ENCODE data around the gene ZNF521.

ZNF521 gene

DNA sequence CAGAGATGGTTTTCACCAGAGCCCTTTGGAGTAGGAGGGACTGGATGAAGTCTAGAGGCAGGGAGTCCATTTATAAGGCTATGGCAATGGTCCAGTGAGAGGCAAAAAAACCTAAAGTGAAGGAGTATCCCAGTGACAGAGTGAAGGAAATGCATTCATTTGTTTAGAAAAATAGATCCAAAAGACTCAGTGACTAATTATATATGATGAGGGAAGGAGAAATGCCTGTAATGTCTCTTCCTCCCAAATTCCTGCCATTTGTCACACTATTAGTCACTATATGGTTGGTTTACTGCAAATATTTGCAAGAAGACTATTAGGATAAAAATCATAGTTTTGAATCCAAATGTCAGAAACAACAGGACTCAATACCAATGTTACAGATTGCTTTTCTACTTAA, 104.2 kb downstream of the ZNF521 start:
- DNase-seq = no peak

DNA sequence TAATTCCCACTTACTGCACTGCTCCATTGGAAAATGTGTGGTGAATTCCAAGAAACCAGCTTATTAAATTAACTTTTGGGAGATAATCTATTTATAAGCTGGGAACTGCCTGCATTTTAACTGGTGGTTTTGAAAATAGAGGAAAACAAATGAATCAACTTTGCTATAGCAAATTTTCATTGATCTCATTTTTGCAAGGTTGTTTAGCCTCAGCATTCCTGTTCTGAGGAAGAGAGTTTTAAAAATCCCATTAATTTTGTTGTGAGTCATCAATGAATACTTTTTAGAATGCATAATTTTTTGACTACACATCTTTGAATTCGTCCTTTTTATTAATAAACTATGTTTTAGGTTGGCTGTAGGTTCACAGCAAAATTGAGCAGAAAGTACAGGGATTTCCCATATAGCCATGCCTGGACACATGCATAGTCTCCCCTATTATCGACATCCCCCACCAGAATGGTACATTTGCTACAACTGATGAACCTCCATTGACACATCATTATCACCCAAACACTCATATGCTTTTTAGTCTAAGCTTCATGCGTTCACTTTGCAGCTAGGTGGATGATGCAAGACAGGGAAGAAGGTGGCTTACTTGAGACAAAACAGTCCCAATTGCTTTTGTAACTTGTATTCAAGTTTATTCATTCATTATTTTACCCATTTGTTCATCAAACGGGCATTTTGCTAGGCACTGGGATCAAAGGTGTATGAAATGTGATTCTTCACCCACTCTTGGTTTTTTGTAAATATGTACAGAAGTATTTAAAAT, 106.9 kb downstream of the ZNF521 start:
- DNase-seq = no peak

DNA sequence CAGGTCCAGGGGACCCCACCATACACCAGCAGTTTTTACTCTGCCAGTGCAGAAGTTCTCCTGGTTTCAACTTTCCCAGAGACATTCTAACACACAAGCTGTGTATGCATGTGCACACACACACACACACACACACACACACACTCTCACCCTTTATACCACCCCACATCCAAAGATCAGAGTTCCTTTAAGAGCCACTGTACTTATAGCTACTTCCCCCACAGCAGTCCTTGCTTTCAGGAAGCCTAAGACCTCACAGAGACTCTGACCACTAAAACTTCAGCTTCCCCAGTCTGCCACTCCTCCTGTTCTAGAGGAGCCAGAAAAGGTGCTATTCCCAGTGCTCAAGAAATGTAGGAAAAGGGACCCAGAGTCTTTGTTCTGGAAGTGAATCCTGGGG, 107.8 kb downstream of the ZNF521 start:
- no peak for DNase-seq

DNA sequence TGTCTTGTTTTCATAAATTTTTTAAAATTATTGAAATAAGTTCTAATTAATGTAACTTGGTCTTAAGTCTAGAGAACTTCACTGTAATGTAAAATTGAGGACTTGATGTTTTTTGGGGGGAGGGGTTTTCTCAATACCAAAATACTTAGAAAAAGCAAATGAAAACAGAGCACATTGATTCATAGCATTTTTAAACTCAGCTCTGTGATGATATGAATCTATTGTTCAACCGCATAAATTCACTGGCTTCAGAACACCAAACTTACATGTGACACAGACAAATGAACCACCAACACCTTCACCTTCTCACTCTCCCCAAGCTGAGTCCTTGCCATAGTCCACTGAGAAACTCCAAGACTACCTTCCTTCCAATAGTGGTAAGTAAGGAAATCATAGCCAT, 108.2 kb downstream of the ZNF521 start:
- DNase-seq = no peak

DNA sequence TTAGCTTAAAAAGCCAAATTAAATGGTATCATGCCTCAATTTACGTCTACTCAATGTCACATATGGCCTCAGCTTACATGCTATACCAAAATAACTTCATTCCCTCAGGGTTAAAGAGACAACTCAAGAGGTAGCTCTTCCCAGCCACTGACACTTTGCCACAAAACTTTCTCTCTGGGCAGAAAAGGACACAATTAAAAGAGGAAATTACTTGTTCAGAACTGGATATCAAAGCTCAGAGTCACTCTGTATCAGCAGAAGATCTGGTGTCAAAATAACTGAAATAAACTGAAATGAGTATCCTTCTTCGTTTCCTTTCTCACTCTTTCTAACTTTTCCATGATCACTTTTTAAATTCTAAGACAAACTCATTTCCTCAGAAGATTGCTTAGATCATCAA, 108.7 kb downstream of the ZNF521 start:
- DNase-seq = no peak

DNA sequence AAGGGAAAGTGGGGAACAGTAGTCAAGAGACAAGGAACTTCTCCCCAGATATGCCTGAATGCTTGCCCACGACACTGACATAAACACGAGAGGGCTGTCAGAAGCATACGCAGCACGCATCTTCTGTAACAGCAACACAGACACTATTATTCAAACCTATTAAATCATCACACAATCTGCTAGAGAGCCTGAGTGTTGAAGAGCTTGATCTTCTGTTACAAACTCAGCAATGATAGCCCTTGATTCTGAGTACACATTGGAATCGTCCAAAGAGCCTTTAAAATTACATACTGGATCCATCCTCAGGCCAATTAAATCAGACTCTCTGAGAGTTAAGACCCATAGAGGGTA, 111.6 kb downstream of the ZNF521 start:
- no peak for DNase-seq

DNA sequence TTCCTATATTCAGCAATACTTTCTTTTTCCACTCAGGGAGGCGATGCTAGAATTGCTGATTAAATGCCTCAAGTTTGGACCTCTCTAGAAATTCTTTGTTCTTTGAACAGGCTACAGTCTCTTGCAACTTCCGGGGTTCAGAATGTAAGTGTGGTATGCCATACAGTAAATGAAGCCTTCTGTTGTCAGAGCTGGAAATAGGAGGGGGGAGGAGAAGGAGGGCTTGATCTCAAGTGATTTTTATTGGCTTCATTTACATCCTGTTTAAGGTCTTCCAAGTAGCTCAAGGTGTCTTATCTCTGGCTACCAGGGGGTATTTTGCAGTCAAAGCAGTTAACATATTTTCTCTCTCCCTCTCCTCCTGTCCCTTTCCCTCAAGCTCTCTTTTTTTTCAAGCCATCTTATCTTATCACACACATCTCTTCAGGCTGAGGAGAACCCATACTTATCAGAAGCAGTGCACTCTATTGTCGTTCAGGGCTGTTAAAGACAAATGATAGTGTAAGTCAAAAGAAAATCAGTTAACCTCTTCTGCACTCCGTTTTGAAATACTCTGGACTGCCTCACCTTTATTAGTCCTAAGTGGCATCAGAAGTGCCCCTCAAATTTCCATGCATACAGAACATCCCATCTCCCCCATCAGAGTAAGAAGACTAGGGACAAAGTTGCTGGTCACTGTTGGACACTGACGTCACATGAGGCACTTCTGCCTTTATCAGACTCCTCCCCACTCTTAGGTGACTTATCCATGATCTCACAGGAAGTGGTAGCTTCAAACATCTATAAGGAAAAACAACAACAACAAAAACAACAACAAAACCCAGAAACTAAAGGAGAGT, 112.2 kb downstream of the ZNF521 start:
- DNase-seq = no peak

DNA sequence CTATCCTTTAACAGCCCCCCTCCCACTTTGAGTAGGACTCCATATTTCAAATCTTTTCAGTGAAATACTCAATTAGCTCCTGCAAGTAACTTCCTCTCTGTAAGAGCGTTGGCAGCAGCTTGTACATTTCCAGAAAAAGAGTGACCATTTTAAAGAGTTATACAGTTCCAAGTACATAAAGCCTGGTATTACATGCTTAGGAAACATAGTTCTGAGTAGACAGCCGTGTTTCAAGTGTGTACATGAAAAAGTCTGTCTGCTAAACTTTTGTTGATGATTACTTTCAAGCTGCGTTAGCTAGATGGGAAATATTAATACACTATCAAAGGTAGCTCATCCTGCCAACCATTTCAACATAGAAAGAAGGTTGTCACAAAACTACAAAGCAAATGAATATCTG, 112.8 kb downstream of the ZNF521 start:
- DNase-seq = no peak

DNA sequence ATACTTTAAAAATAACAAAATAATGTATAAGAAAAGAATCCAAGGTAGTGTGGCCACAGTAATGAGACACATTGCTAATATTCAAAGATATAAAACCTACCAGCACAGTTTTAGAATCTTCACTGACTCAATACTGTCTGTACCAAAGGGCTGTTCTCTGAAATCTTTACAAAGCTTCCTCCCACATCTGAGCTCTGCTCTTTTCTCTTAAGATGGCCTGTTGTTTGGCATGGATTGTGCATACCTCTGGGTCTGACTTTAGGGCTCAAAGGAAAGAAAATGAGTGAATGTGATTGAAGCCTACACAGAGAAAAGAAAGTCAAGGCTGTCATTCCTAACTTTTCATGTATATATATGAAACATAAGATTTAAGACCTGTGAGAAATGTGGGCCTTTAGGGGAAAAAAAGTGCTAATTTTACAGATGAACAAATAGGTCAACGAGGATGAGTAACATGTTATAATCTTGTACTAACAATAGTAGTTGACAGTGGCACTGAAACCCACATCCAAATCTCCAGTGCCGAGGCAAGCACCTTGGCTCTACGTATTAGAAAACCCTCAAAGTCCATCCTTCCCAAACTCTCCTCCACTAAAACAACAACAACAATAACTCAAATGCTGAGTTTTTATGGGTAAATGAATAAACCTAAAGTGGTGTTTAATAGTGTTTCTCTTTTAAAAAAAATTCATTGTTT, 114.2 kb downstream of the ZNF521 start:
- no peak for DNase-seq

DNA sequence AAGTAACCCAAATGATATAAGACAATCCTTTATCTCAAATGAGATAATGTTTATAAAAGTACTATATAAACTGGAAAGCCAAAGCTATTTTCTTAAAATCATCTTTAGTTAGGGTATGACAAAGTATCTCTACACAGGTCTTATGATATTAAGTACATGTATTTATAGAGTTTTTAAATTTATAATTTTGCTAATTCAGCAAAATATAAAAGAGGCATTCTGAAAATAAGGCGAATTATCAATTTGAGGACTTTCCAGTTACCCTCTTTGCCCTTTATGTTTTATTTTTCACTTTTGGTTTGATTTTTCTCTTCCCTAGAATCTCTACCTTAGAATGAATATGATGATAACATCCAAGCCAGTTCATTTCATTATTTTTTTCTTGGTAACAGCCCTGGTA, 115.2 kb downstream of the ZNF521 start:
- DNase-seq = no peak

DNA sequence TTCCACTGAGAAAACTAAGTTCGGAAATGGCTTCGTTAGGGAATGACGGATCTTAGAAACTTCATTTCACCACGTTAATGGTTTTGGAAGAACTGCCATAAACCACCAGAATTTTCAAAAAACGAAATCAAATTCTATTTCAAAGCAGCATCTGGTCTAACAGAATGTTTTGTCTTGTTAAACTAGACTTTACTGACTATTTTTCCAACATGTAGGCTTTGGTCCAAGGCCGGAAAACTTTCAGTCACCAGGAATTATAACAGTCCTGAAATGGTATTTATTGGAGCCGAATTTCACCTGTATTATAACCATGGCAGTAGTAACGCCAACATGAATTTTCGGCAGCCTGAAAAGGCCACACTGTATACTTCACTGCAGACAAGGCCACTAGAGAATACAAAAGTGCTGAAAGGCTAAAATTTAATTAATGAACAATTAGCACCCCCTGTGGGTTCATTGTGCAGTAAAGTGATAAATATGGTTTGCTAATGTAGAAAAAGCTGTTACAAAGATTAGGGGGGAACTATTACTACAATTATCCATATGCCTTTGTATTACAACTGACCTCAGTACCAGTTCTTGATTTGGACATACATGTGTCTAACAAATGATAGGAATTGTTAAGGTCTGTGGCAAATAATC, 116.4 kb downstream of the ZNF521 start:
- DNase-seq = no peak

DNA sequence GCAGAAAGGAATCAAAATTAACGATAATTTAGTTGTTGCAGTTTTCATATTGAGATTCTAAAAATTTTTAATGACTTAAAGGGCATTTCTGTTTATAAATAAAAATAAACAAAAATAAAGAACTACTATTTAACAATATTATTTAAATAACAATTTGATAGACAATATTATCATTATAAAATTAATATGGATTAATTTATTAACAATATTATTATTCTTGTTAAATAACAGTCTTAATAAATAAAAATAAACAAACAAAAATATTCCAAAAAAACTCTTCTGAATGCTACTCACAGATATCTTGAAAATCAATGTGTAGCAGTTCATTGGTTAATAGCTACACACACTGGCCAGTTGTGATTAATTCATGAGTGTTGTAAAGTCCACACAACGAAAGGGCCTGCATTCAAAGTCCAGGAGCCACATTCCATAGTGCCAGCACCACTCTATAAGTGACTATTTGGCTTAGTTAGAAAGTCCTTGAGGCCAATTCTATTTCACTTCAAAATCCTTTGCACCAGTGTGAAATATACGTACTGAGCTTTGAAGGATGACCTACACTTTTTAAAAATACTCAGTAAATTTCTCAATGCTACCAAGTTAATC, 117.1 kb downstream of the ZNF521 start:
- DNase-seq = no peak

DNA sequence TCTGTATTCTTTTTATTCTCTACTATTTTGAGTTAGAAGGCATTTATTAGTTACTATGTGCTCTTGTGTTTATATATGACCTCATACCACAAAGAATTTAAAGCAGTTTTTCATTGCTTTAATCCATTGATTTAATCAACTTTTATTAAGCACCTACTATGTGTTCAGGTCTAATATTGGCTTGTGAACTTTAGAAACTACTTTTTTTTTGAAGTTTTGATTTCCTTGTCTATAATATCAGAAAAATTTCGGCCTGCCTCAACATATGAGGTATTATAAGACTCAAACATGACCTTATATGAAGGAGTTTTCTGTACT, 117.7 kb downstream of the ZNF521 start:
- no peak for DNase-seq

DNA sequence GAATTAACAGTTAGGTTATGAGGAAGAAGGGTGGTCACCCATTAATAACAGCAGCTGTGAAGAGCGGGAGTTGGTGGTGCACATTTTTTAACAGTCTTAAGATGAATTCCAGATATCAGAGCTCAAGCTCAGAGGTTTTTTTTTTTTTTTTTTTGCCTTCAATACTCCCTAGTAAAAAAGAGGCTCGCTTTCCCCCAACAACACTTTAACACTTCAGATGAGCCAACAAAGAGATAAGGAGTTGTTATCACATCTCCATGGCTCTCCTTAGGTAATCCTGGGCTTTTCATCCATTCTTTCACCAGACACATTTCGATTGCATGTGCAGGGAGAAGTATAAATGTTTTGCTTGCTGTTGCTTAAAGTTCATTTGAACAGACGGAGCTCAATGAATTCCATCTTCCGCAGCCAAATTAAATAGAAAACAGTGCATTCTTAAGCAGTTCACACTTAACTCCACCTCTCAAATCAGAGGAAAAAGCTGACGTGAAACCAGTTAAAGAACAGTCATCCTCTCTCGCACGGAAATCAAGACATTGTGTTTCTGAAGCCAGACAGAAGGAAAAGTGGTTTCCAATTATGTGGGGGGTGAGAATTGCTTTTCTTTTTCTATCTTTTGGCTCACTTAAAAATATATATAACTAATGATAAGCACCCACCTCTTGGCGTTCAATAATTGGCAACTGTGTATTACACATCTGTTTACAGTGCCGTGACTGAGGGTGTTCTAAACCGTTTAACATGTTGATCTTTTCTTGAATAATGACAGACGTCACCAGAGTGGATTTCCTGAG, 118.2 kb downstream of the ZNF521 start:
- DNase-seq = no peak

DNA sequence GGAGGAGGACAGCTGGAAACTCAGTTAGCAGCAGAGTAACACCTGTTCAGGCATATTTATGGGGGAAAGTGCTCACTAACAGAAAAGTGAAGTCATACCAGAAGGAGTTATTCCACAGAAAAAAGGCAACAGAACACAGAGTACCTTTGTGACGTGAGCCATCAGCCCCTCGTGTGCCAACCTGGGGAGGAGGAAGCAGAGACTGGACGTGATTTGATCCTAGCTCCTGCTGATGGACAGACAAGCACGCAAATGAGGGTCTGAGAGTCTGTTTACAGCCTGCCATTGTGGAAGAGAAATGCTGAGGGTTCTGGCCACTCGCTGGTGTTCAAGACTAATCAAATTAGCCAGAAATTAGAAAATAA, 120.7 kb downstream of the ZNF521 start:
- DNase-seq = no peak

DNA sequence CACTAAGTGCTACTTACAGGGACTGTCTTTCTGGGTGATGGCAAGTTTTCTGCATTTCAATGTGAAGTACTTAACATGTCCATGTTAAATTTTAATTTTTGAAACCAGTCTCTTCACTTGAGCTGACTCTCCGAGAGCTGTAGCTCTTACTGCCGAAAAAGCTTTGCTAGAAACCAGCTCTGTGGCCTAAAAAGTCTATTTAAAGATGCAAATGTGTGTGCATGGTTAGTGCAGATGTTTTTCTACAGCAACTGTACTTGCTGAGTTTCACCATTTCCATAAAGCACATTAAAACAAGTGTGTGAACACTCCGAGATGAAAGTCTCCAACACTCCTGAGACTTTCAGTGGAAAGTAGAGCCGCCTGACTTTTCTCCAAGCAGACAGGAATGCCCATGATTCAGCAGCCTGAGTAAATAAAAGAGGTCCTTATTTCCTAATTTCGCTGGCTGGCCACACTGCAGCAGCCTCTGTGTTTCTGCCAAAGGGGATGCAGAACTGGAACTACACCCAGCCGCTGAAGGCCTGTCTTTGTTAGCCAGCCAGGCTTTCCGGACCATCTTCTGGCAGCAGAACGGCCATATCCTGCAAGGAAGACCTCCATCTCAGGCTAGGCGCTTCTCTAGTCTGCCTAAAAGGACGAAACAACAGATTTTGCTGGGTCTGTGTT, 121.2 kb downstream of the ZNF521 start:
- no peak for DNase-seq

DNA sequence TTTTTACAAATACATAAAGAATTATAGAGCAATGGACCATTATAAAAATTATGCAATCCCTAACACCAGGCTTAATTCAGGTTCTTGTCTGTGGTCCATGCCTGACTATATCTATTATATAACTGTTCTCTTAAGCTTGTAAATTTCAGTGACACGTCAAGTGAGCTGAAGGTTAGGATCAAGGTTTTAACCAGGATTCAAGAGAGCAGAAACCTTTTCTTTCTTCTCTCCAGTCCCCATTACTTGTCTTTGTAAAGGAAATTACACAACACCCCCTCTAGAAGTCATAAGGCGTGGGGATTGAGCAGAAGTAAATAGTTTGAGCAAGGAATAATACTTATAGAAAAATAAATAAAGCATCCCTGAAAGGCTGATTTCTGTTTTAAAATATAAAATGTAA, 122.0 kb downstream of the ZNF521 start:
- no peak for DNase-seq

DNA sequence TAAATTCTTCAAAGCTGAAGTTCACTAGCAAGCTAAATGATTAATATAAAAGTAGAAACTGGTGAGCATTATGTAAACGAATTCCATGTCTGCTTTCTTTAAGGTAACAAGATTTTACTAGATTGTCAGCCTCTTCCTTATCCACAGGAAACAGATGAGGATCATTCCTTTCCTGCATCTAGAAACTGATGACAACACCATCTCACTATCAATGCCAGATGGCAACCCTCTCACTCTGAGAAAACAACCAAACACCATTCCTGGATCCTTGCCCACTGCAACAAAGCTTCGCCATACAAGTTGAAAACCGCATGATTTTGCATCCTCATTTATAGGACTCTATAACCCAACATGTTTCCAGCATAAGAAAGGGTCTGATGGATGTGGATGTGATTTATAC, 122.9 kb downstream of the ZNF521 start:
- no peak for DNase-seq

DNA sequence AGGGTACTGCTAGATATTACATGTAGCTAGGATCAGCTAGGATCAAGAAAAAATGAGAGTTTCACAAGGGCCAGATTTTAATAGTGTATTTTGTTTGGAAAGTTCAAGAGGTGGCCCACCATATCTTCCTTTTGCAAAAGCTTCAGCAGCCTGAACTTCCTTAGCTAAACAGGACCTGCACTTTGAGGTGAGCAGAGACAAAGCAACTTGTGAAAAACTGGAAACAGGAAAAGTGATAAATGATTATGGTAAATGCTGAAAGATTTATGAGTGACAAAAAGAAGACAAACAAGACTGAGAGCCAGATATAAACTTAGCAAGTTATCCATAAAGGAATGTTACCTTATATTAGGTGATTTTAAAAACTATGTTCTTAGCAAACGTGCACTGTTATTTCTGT, 123.6 kb downstream of the ZNF521 start:
- DNase-seq = no peak

DNA sequence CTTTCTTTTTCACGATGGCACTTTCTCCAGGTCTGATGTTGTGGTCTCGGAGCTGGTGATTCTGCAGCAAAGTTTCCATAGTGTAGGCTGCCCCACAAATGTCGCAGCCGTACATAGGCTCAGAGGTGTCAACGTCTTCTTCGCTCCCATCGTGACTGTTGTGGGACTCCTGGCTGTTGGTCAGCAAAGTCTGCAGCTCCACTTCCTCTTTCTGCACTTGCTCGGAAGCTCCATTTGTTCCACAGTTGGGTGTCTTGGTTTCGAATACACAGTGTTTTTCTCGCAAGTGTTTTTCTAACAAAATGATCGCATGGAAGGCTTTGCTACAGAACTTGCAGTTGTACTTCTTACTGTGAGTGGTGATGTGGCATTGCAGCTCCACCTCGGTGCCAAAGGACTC, 126.8 kb downstream of the ZNF521 start:
- DNase-seq = no peak

Data from 8988T (cell line).